HEK293 (cell line): Measurements from ENCODE around the gene MRPL51.
"Not testable (repeated sequence)": the region's sequence is repeated elsewhere in the genome, so short reads cannot be mapped to it uniquely, and the experiment has no call there.

Experiments
- CTCF ChIA-PET: fragments of 350-600 bp; formaldehyde crosslinking; extraction: SDS; loops from one replicate; lab custom pipeline; 2021; ENCODE audit warnings: antibody characterized with exemption; lab: Yijun Ruan, JAX
- POLR2A ChIA-PET: fragments of 300-600 bp; formaldehyde crosslinking; extraction: SDS; loops from one replicate; lab custom pipeline; 2020; ENCODE audit warnings: antibody characterized with exemption, inconsistent platforms; lab: Yijun Ruan, JAX
- H3K27ac ChIP-seq: fragments of 200-500 bp; sonication (Bioruptor generic); 2 replicates; pipeline ENCODE4 v1.5.1; 2014; ENCODE audit warnings: low read depth, low read length, control low read depth, inconsistent platforms; ENCODE audit errors: extremely low read depth
- H3K36me3 ChIP-seq, 2 experiments: fragments of 200-500 bp in 1 of 2; sonication (Bioruptor generic) in 1 of 2; 1 replicate in 1 of 2; 2 replicates in 1 of 2; pipeline ENCODE4 v1.5.1; 2014 to 2017; ENCODE audit warnings: inconsistent platforms in 2 of 2, low read length in 2 of 2; ENCODE audit not compliant: control insufficient read depth in 2 of 2, insufficient read depth in 1 of 2
- H3K4me1 ChIP-seq: fragments of 200-500 bp; sonication (Bioruptor generic); 2 replicates; pipeline ENCODE4 v1.5.1; 2014; ENCODE audit warnings: mild to moderate bottlenecking, low read length, inconsistent platforms; ENCODE audit not compliant: control insufficient read depth, insufficient read depth
- H3K4me3 ChIP-seq: 2 replicates; pipeline ENCODE4 v1.5.1; 2011; ENCODE audit warnings: low read depth, mild to moderate bottlenecking, control low read depth, low read length, moderate library complexity
- H3K9me3 ChIP-seq: fragments of 200-500 bp; sonication (Bioruptor generic); 2 replicates; pipeline ENCODE4 v1.5.1; 2014; ENCODE audit warnings: low read depth, low read length, inconsistent platforms; ENCODE audit not compliant: control insufficient read depth, insufficient read depth
- ELK4 ChIP-seq: IDR thresholded peaks from 2 replicates; pipeline ENCODE4 v1.6.1; 2011; ENCODE audit warnings: mild to moderate bottlenecking, low read depth, low read length, borderline replicate concordance
- GLI4 ChIP-seq: fragments of 450-650 bp; formaldehyde crosslinking; IDR thresholded peaks from 2 replicates; pipeline ENCODE4 v1.5.1; 2016; ENCODE audit warnings: missing biosample characterization, missing genetic modification characterization
- MEIS1 ChIP-seq: sonication (generic); formaldehyde crosslinking; IDR thresholded peaks from 2 replicates; pipeline ENCODE4 v1.8.1; 2022; ENCODE audit warnings: missing genetic modification reagents, mild to moderate bottlenecking, borderline replicate concordance
- SCRT2 ChIP-seq: fragments of 450-650 bp; formaldehyde crosslinking; IDR thresholded peaks from 2 replicates; pipeline ENCODE4 v1.5.1; 2016; ENCODE audit warnings: missing biosample characterization, missing genetic modification characterization
- SP7 ChIP-seq: fragments of 450-650 bp; formaldehyde crosslinking; IDR thresholded peaks from 2 replicates; pipeline ENCODE4 v1.5.1; 2016; ENCODE audit warnings: missing biosample characterization, missing genetic modification characterization
- ZBTB48 ChIP-seq: fragments of 450-650 bp; formaldehyde crosslinking; IDR thresholded peaks from 2 replicates; pipeline ENCODE4 v1.5.1; 2016; ENCODE audit warnings: missing biosample characterization, missing genetic modification characterization
- ZBTB8A ChIP-seq: fragments of 450-650 bp; formaldehyde crosslinking; IDR thresholded peaks from 2 replicates; pipeline ENCODE4 v1.5.1; 2016; ENCODE audit warnings: missing biosample characterization, missing genetic modification characterization
- ZFP37 ChIP-seq: fragments of 450-650 bp; formaldehyde crosslinking; IDR thresholded peaks from 2 replicates; pipeline ENCODE4 v1.5.1; 2016; ENCODE audit warnings: missing biosample characterization, missing genetic modification characterization
- ZNF184 ChIP-seq: fragments of 450-650 bp; IDR thresholded peaks from 2 replicates; pipeline ENCODE4 v1.5.1; 2018; ENCODE audit warnings: missing biosample characterization, mild to moderate bottlenecking, missing genetic modification characterization
- ZNF19 ChIP-seq: fragments of 450-650 bp; formaldehyde crosslinking; IDR thresholded peaks from 2 replicates; pipeline ENCODE4; 2016; ENCODE audit warnings: missing biosample characterization, missing genetic modification characterization, low read depth
- ZNF366 ChIP-seq: fragments of 450-650 bp; formaldehyde crosslinking; conservative IDR thresholded peaks from 2 replicates; pipeline ENCODE4 v1.5.1; 2016; ENCODE audit warnings: missing biosample characterization, missing genetic modification characterization
- ZNF473 ChIP-seq: fragments of 450-650 bp; formaldehyde crosslinking; IDR thresholded peaks from 2 replicates; pipeline ENCODE4 v1.5.1; 2017; ENCODE audit warnings: missing biosample characterization, missing genetic modification characterization
- ZNF596 ChIP-seq: fragments of 450-650 bp; IDR thresholded peaks from 2 replicates; pipeline ENCODE4 v1.5.0; 2018; ENCODE audit warnings: missing biosample characterization, mild to moderate bottlenecking, missing genetic modification characterization, moderate library complexity
- ZNF660 ChIP-seq: fragments of 450-650 bp; IDR thresholded peaks from 2 replicates; pipeline ENCODE4 v1.5.1; 2018; ENCODE audit warnings: missing biosample characterization, mild to moderate bottlenecking, missing genetic modification characterization
- ZNF670 ChIP-seq: fragments of 450-650 bp; formaldehyde crosslinking; IDR thresholded peaks from 2 replicates; pipeline ENCODE4 v1.5.1; 2016; ENCODE audit warnings: missing biosample characterization, missing genetic modification characterization, low read depth
- ZSCAN30 ChIP-seq: fragments of 450-650 bp; IDR thresholded peaks from 2 replicates; pipeline ENCODE4 v1.5.1; 2018; ENCODE audit warnings: missing biosample characterization, mild to moderate bottlenecking, missing genetic modification characterization, moderate library complexity
- TF ChIP-seq, protein P1 (sequence below): fragments of 450-650 bp; formaldehyde crosslinking; IDR thresholded peaks from 2 replicates; pipeline ENCODE4 v1.5.1; 2017; ENCODE audit warnings: missing biosample characterization, missing genetic modification characterization
- TF ChIP-seq, protein P2 (sequence below): fragments of 450-650 bp; formaldehyde crosslinking; IDR thresholded peaks from 2 replicates; pipeline ENCODE4 v1.5.1; 2016; ENCODE audit warnings: missing biosample characterization, missing genetic modification characterization
- TF ChIP-seq, protein P3 (sequence below): fragments of 450-650 bp; formaldehyde crosslinking; IDR thresholded peaks from 2 replicates; pipeline ENCODE4 v1.5.1; 2016; ENCODE audit warnings: missing biosample characterization, missing genetic modification characterization
- TF ChIP-seq, protein P4 (sequence below): fragments of 450-650 bp; formaldehyde crosslinking; IDR thresholded peaks from 2 replicates; pipeline ENCODE4 v1.5.1; 2016; ENCODE audit warnings: missing biosample characterization, missing genetic modification characterization

Gene MRPL51

DNA sequence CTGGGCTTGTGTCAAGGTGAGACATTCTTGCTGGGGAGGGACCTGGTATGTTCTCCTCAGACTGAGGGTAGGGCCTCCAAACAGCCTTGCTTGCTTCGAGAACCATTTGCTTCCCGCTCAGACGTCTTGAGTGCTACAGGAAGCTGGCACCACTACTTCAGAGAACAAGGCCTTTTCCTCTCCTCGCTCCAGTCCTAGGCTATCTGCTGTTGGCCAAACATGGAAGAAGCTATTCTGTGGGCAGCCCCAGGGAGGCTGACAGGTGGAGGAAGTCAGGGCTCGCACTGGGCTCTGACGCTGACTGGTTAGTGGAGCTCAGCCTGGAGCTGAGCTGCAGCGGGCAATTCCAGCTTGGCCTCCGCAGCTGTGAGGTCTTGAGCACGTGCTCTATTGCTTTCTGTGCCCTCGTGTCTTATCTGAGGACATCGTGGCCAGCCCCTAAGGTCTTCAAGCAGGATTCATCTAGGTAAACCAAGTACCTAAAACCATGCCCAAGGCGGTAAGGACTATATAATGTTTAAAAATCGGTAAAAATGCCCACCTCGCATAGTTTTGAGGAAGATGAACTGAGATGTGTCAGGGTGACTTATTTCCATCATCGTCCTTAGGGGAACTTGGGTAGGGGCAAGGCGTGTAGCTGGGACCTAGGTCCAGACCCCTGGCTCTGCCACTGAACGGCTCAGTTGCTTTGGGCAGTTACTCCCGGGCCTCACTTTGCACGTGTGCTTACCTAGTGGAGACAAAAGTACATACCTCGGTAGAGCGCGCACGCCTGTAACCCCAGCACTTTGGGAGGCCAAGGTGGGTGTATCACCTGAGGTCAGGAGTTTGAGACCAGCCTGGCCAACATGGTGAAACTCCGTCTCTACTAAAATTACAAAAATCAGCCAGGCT lies 45.6 kb upstream of the MRPL51 start:
- peaks cover 3 to 77% of the 10 kb centered on the region in 2 experiments; a peak in 2 of 3 replicates for H3K36me3 ChIP-seq
- ChIA-PET POLR2A (interaction anchor here (0.9 to 4.9 kb wide), 8 partner anchors 12 to 151 kb away, joined by 3 to 46 read pairs (median 8); partner anchors contain the start of genes MRPL51, NOP2, VAMP1 and ZNF384), CTCF (interaction anchor here (0.6 to 3.6 kb wide), 22 partner anchors 9 to 601 kb away, joined by 3 to 51 read pairs (median 4); partner anchors contain the start of genes MLF2 and VAMP1)
- peaks cover 4% of the 10 kb centered on the region; the same call in 1 of the 2 replicates for H3K4me1 ChIP-seq
- no peaks in the 10 kb centered on the region for H3K9me3 ChIP-seq
- no peak overlapping the region for H3K27ac ChIP-seq
- TF ChIP-seq ZNF19, result no peak
- TF ChIP-seq GLI4 (tag by site-specific recombination), result no peak
- no peak for TF ChIP-seq ELK4
- TF ChIP-seq ZNF366, result no peak
- TF ChIP-seq MEIS1 (CRISPR knock-in tag), result no peak
- TF ChIP-seq, protein P1, sequence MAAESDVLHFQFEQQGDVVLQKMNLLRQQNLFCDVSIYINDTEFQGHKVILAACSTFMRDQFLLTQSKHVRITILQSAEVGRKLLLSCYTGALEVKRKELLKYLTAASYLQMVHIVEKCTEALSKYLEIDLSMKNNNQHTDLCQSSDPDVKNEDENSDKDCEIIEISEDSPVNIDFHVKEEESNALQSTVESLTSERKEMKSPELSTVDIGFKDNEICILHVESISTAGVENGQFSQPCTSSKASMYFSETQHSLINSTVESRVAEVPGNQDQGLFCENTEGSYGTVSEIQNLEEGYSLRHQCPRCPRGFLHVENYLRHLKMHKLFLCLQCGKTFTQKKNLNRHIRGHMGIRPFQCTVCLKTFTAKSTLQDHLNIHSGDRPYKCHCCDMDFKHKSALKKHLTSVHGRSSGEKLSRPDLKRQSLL (tag by site-specific recombination), result peak; percentile 18; the same call in 1 of the 2 replicates
- TF ChIP-seq, protein P2, sequence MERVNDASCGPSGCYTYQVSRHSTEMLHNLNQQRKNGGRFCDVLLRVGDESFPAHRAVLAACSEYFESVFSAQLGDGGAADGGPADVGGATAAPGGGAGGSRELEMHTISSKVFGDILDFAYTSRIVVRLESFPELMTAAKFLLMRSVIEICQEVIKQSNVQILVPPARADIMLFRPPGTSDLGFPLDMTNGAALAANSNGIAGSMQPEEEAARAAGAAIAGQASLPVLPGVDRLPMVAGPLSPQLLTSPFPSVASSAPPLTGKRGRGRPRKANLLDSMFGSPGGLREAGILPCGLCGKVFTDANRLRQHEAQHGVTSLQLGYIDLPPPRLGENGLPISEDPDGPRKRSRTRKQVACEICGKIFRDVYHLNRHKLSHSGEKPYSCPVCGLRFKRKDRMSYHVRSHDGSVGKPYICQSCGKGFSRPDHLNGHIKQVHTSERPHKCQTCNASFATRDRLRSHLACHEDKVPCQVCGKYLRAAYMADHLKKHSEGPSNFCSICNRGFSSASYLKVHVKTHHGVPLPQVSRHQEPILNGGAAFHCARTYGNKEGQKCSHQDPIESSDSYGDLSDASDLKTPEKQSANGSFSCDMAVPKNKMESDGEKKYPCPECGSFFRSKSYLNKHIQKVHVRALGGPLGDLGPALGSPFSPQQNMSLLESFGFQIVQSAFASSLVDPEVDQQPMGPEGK, result 0 out of 2 replicates have a peak, but pooled peaks have one; percentile 42
- TF ChIP-seq SP7, result no peak
- TF ChIP-seq ZNF596, result no peak
- TF ChIP-seq, protein P3, sequence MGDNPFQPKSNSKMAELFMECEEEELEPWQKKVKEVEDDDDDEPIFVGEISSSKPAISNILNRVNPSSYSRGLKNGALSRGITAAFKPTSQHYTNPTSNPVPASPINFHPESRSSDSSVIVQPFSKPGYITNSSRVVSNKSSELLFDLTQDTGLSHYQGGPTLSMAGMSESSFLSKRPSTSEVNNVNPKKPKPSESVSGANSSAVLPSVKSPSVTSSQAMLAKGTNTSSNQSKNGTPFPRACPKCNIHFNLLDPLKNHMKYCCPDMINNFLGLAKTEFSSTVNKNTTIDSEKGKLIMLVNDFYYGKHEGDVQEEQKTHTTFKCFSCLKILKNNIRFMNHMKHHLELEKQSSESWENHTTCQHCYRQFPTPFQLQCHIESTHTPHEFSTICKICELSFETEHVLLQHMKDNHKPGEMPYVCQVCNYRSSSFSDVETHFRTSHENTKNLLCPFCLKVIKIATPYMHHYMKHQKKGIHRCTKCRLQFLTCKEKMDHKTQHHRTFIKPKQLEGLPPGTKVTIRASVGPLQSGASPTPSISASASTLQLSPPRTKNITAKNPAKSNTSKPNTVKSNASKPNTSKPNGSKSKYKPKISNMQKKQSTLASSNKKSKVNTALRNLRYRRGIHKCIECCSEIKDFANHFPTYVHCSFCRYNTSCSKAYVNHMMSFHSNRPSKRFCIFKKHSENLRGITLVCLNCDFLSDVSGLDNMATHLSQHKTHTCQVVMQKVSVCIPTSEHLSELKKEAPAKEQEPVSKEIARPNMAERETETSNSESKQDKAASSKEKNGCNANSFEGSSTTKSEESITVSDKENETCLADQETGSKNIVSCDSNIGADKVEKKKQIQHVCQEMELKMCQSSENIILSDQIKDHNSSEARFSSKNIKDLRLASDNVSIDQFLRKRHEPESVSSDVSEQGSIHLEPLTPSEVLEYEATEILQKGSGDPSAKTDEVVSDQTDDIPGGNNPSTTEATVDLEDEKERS (tag by site-specific recombination), result no peak
- TF ChIP-seq ZNF670 (tag by site-specific recombination), result no peak
- no peak for TF ChIP-seq ZNF473 (tag by site-specific recombination)
- TF ChIP-seq ZNF184 (tag by site-specific recombination), result no peak
- H3K4me3 ChIP-seq, result no peak overlapping the region

DNA sequence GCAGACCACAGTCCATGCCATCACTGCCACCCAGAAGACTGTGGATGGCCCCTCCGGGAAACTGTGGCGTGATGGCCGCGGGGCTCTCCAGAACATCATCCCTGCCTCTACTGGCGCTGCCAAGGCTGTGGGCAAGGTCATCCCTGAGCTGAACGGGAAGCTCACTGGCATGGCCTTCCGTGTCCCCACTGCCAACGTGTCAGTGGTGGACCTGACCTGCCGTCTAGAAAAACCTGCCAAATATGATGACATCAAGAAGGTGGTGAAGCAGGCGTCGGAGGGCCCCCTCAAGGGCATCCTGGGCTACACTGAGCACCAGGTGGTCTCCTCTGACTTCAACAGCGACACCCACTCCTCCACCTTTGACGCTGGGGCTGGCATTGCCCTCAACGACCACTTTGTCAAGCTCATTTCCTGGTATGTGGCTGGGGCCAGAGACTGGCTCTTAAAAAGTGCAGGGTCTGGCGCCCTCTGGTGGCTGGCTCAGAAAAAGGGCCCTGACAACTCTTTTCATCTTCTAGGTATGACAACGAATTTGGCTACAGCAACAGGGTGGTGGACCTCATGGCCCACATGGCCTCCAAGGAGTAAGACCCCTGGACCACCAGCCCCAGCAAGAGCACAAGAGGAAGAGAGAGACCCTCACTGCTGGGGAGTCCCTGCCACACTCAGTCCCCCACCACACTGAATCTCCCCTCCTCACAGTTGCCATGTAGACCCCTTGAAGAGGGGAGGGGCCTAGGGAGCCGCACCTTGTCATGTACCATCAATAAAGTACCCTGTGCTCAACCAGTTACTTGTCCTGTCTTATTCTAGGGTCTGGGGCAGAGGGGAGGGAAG lies 44.7 kb upstream of the MRPL51 start:
- CTCF ChIA-PET, result interaction anchor here (0.6 to 3.6 kb wide), 26 partner anchors 8 to 219 kb away, joined by 3 to 51 read pairs (median 4); partner anchors contain the start of genes MLF2 and VAMP1
- peaks cover 3 to 72% of the 10 kb centered on the region in 2 experiments; a peak in 1 of 3 replicates for H3K36me3 ChIP-seq
- H3K4me1 ChIP-seq, H3K4me3 ChIP-seq, H3K9me3 ChIP-seq: not testable (repeated sequence)
- peak overlapping the region; percentile 93 for H3K27ac ChIP-seq
- POLR2A ChIA-PET, result interaction anchor here (0.9 to 4.9 kb wide), 7 partner anchors 11 to 201 kb away, joined by 3 to 46 read pairs (median 6); partner anchors contain the start of genes MRPL51, NOP2 and VAMP1
- 0 out of 2 replicates have a peak, but pooled peaks have one; percentile 29 for TF ChIP-seq ZSCAN30 (tag by site-specific recombination)
- peak; percentile 37; the same call in 1 of the 2 replicates for TF ChIP-seq ZNF660 (tag by site-specific recombination)
- peak; percentile 20; the same call in 1 of the 2 replicates for TF ChIP-seq ZBTB8A (tag by site-specific recombination)
- TF ChIP-seq SCRT2 (tag by site-specific recombination), result peak; percentile 89
- 0 out of 2 replicates have a peak, but pooled peaks have one; percentile 23 for TF ChIP-seq ZFP37 (tag by site-specific recombination)
- 0 out of 2 replicates have a peak, but pooled peaks have one; percentile 25 for TF ChIP-seq ZBTB48
- TF ChIP-seq, protein P4, sequence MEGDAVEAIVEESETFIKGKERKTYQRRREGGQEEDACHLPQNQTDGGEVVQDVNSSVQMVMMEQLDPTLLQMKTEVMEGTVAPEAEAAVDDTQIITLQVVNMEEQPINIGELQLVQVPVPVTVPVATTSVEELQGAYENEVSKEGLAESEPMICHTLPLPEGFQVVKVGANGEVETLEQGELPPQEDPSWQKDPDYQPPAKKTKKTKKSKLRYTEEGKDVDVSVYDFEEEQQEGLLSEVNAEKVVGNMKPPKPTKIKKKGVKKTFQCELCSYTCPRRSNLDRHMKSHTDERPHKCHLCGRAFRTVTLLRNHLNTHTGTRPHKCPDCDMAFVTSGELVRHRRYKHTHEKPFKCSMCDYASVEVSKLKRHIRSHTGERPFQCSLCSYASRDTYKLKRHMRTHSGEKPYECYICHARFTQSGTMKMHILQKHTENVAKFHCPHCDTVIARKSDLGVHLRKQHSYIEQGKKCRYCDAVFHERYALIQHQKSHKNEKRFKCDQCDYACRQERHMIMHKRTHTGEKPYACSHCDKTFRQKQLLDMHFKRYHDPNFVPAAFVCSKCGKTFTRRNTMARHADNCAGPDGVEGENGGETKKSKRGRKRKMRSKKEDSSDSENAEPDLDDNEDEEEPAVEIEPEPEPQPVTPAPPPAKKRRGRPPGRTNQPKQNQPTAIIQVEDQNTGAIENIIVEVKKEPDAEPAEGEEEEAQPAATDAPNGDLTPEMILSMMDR (tag by site-specific recombination), result peak; percentile 90
